Right ventricle myocardium inferior (tissue), 1 donor: ENCODE data around the gene IL23R. TPM values are rescaled to one million over a fixed set of nuclear protein-coding genes. Genes with fewer than 3 reads are reported as not detected.

Experiments
- ATAC-seq: fragments of 200-7000 bp; cut with Tn5 transposase; one replicate; pipeline ENCODE4 v1.9.1; 2020; ENCODE audit warnings: mild to moderate bottlenecking, moderate library complexity
- DNase-seq: peaks from one replicate; pipeline ENCODE4 v3.0.0; 2021; ENCODE audit errors: missing footprints
- intact Hi-C: fragments of 100-400 bp; cut with DNase I; formaldehyde crosslinking; loops from one replicate; pipeline ENCODE4 v1.11.0; 2022
- total RNA-seq: library from RNA; stranded (reverse); fragmentation: NEBNext Ultra II Directional; extraction: Animal tissue kit (Norgen Biotek cat#: 25700); gene quantifications from one replicate; pipeline ENCODE4 v1.2.1, GENCODE V29; 2021
- donor health status: DM: no; HTN: yes; CAD: no; lungs with severe emphysema.

The IL23R gene
- total RNA-seq, 1 donor from 2014 or later = not detected

GRCh38 chr1:67273591-67273990 is 107.3 kb downstream of the IL23R start:
- intact Hi-C loops = no loop called here
- ATAC-seq (no peak), DNase-seq (no peak)

DNA sequence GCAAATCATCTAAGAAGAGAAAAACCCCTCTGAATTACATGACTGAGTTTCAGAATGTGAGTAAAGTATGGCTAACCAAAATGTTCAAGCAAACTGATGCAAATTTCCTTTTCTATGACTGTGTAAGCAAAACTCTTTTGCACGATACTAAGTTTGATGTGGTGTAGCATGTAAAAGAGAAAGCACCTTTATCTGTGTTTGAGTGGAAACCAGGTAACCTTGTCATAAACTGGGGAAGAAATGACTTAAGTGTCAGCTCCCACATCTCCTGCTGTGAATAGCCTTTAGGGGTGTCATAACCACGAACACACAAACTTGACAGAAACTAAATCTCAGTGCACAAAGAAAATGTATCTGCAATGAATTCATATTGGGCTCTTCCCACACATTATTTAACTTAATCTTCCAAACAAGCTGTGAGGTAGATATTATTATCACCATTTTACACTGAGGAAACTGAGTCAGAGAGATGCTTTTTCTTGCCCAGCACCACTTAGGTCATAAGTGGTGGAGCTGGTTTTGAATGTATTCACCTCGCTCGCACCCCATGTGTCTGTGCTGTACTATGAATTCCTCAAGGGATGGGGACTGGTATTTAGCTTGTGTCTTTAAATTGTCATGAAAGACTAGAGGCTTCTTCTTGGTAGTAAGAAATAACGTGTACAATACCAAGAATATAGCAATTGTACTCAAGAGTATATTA is 108.5 kb downstream of the IL23R start:
- ATAC-seq = no peak
- DNase-seq = no peak
- intact Hi-C loops = no loop called here

DNA sequence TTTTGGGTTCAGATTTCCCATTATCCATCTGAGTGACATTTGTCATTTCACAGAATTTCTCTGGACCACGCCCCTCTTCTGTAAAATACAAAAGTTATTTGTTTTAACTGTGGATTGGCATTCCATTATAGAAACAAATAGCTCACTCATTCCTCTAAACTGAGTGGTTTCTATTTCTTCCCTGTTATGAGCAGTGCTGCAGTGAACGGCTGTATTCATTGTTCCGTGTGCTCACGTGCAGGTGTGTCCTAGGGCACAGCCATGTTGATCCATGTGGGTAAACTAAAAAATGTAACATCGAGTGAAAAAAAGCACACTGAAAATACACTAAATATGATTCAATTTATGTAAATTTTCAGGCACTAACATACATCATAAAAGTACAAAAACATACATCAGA is 114.4 kb downstream of the IL23R start:
- no peak for ATAC-seq
- intact Hi-C loops = no loop called here

DNA sequence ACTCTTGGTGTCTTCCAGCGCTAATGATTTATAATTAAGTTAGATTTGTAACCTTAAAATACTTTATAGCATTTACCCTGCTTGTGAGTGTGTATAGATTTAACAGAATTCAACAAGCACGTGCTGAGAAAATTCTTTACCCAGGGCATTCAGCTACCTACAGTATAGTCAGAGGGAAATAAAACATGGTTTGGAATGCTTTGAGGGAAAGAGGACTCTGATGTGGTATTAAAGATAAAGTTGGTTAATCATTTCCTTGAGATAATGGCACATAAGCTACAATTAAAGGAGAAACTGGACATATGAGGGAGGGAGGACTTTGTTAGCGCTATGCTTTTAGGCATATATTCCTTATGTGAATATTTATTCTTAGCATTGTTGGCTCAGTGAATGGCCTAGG is 115.0 kb downstream of the IL23R start:
- ATAC-seq = no peak
- intact Hi-C loops = no loop called here
- no peak for DNase-seq

More for the DNA sequence above, 114.4 kb downstream of the IL23R start:
- no peak for DNase-seq

DNA sequence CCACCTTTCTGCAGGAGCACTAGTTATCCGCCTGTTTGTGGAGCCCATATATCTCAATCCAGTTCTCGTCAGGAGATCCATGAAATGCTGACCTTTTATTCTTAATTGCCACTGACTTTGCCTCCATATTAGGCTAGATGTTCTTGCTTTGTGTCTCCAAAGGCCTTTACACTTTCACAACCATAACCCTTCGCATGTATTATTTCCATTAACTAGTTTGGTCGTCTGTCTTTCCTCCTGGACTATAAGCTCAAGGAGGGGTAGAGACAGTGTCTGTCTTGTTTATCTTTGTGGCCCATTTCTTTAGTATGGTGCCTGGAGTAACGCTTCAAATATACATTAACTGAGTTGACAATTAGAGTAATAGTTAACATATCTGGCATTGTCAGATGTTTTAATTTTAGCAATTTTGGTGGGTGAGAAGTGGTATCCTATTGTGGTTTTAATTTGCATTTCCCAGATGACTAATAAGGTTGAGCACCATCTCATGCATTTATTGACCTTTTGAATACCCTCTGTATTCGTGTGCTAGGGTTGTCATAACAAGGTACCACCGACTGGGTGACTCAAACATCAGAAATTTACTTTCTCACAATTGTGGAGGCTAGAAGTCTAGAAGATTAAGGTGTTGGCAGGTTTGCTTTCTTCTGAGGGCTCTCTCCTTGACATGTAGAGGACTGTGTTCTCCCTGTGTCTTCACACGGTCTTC is 119.7 kb downstream of the IL23R start:
- ATAC-seq = no peak
- DNase-seq = no peak
- intact Hi-C loops = no loop called here

DNA sequence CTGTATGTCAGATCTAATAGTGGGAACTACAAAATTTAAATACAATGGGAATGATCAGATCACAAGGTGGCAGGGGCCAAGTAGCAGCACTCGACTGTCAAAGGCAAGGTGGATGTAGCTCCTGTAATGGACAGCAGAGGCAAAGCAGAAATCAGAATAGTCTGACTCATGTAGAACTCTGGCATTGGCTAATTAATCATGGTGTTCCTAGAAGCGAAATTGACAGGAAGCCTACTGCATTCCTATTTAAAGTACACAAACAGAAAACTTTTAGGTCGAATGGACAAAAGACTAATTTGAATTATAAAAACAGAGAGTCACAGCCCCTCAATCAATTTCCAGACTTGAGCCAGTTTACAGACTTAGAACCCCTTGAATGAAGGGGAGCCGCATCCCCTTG is 124.0 kb downstream of the IL23R start:
- ATAC-seq (no peak), DNase-seq (no peak)
- intact Hi-C loops = no loop called here

GRCh38 chr1:67294836-67295617 is 128.8 kb downstream of the IL23R start:
- intact Hi-C loops = no loop called here
- DNase-seq = no peak
- no peak for ATAC-seq

GRCh38 chr1:67298762-67299161 is 132.5 kb downstream of the IL23R start:
- ATAC-seq (no peak), DNase-seq (no peak)
- intact Hi-C loops = no loop called here

GRCh38 chr1:67299296-67299695 is 133.0 kb downstream of the IL23R start:
- DNase-seq = no peak
- ATAC-seq = no peak
- intact Hi-C loops = no loop called here

GRCh38 chr1:67300561-67300960 is 134.3 kb downstream of the IL23R start:
- no peak for ATAC-seq

GRCh38 chr1:67304023-67304422 is 137.8 kb downstream of the IL23R start:
- no peak for DNase-seq
- ATAC-seq = no peak
- intact Hi-C loops = no loop called here

More at GRCh38 chr1:67300561-67300960, 134.3 kb downstream of the IL23R start:
- DNase-seq = no peak
- intact Hi-C loops = no loop called here

DNA sequence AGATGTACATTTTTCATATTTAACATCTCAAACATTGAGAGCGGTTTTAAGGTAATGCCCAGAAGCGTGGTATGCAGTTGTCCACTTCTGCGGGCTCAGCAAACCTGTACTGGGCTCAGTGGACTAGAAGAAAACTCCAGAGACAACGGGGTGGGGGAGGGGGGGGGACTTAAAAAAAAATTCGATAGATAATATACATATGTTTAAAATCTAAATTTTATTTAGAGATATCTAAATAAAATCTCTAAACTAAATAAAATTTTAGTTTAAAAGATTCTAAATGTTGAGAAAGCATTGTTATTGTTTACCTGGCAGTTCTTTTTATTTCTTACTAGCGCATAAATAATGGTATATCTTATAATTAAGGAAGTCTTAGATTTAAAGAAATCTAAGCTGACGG is 140.3 kb downstream of the IL23R start:
- DNase-seq (no peak), ATAC-seq (no peak)
- intact Hi-C loops = no loop called here

- ATAC-seq (peak; percentile 31), DNase-seq (no peak)
- intact Hi-C loops = no loop called here
These were observed 141.2 kb downstream of the IL23R start, which contains the start of gene IL12RB2 for GRCh38 chr1:67307251-67308060. Gene IL12RB2 (plus strand): TSS chr1:67307873. CDS start chr1:67320369, 12,496 bp downstream.

- ATAC-seq (no peak), DNase-seq (no peak)
- intact Hi-C loops = no loop called here
These were observed 141.9 kb downstream of the IL23R start for GRCh38 chr1:67308136-67308535.

Other genes with a start within 250 kb of the IL23R start
- gene DNAI4, start 241.6 kb upstream of the IL23R start, total RNA-seq = 14.3 TPM
- 18.4 TPM for gene MIER1, start 241.5 kb upstream of the IL23R start, total RNA-seq
- gene SLC35D1, start 112.3 kb upstream of the IL23R start, total RNA-seq = 3.2 TPM
- gene C1orf141, start 31.5 kb upstream of the IL23R start, total RNA-seq = not detected
- gene IL12RB2, start 141.4 kb downstream of the IL23R start, total RNA-seq = 0.41 TPM